Nephron (organoid): ENCODE data around the gene HCN4.

Experiments used
- H3K27ac Mint-ChIP-seq, 3 experiments: 2 replicates each; pipeline ENCODE4 v1.8.0; 2020; ENCODE audit warnings: mixed read lengths in 3 of 3, mild to moderate bottlenecking in 2 of 3, moderate library complexity in 1 of 3
- H3K27me3 Mint-ChIP-seq: 2 replicates; pipeline ENCODE4 v1.8.0; 2021; ENCODE audit warnings: low read depth, mild to moderate bottlenecking, moderate library complexity, mixed read lengths
- H3K36me3 Mint-ChIP-seq: 2 replicates; pipeline ENCODE4 v1.8.0; 2020; ENCODE audit warnings: low read depth, mixed read lengths
- H3K4me1 Mint-ChIP-seq: 2 replicates; pipeline ENCODE4 v1.8.0; 2020; ENCODE audit warnings: mixed read lengths
- H3K4me3 Mint-ChIP-seq, 3 experiments: 2 replicates each; pipeline ENCODE4 v1.8.0; 2020; ENCODE audit warnings: mild to moderate bottlenecking in 3 of 3, mixed read lengths in 3 of 3, moderate library complexity in 2 of 3
- H3K9me3 Mint-ChIP-seq: 2 replicates; pipeline ENCODE4 v1.8.0; 2020; ENCODE audit warnings: mixed read lengths
- TF ChIP-seq, protein P1 (sequence below), 3 experiments: fragments of 200-600 bp; sonication (generic); IDR thresholded peaks; one replicate each; pipeline ENCODE4 v1.5.0; 2021; ENCODE audit warnings: antibody characterized with exemption in 3 of 3; ENCODE audit not compliant: unreplicated experiment in 3 of 3

HCN4 gene

DNA sequence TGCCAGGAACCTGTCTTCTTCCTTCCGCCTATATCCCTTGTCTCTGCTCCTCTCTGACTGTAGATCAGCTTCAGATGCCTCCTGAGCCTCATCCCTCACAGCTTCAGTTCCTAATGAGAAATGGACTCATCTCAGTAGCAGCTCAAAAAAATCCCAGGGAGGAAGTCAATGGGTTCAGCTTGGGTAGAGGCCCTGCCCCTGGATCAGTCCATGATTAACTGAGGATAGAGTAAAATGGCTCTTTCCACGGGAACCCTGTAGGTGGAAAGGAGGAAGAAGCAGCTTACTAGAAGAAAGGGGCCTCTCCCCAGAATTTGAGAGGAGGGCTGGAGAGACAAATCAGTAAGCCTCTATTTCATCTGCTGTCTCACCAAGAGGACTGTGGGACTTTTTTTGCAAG, 26.9 kb upstream of the HCN4 start:
- Mint-ChIP-seq H3K36me3 (no peaks in the 10 kb centered on the region), H3K9me3 (no peaks in the 10 kb centered on the region), H3K27ac (no peak overlapping the region), H3K4me1 (peaks cover 4% of the 10 kb centered on the region), H3K4me3 (no peak overlapping the region), H3K27me3 (peaks cover 39% of the 10 kb centered on the region)
- TF ChIP-seq, protein P1, sequence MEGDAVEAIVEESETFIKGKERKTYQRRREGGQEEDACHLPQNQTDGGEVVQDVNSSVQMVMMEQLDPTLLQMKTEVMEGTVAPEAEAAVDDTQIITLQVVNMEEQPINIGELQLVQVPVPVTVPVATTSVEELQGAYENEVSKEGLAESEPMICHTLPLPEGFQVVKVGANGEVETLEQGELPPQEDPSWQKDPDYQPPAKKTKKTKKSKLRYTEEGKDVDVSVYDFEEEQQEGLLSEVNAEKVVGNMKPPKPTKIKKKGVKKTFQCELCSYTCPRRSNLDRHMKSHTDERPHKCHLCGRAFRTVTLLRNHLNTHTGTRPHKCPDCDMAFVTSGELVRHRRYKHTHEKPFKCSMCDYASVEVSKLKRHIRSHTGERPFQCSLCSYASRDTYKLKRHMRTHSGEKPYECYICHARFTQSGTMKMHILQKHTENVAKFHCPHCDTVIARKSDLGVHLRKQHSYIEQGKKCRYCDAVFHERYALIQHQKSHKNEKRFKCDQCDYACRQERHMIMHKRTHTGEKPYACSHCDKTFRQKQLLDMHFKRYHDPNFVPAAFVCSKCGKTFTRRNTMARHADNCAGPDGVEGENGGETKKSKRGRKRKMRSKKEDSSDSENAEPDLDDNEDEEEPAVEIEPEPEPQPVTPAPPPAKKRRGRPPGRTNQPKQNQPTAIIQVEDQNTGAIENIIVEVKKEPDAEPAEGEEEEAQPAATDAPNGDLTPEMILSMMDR (IDR thresholded peaks at IDR 0.05; ENCODE audit: unreplicated experiment in 3 of 3) = no peak

DNA sequence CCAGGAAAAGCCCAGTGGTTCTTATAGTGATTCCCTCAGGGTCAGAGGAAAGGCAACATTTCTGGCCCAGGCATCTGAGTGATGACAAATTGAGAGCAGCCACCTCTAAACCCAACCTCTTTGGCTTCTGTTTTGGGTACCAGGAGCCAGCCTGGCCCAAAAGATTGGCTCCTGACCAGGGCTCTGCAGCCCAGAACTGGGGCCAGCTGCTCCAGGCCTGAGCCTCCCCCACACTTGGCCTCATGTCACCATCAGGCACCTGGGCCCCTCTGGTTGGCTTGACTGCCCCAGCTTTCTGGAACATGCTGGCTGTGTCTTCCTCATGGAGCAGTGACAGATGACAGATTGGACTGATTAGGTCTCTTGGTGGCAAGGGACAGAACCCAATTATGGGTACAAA, 26.0 kb upstream of the HCN4 start:
- TF ChIP-seq, protein P1 (IDR thresholded peaks at IDR 0.05; ENCODE audit: unreplicated experiment in 3 of 3) = no peak
- Mint-ChIP-seq H3K4me3 (no peak overlapping the region), H3K9me3 (no peaks in the 10 kb centered on the region), H3K36me3 (no peaks in the 10 kb centered on the region), H3K4me1 (peaks cover 4% of the 10 kb centered on the region), H3K27me3 (peaks cover 47% of the 10 kb centered on the region), H3K27ac (no peak overlapping the region)

DNA sequence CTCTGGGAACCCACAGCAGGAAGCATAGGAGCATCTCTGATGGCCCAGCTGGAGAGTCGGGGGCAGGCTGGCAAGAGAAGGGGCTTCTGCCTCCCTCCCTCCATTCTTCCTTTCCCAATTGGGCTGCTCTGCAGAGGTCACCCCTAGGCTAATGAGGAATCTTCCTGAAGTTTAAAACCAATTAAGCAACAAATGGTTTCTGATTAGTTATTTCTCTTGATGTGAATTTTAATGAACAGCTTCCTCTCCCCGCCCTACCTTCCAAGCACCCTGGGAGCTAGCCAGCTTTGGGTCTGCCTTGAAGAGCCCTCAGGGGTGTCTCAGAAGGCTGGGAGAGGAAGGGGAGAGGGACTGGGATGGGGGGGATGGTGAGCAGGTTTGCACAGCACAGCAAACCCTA, 24.6 kb upstream of the HCN4 start:
- peaks cover 52% of the 10 kb centered on the region for H3K27me3 Mint-ChIP-seq
- no peak overlapping the region for H3K4me3 Mint-ChIP-seq
- TF ChIP-seq, protein P1 (IDR thresholded peaks at IDR 0.05; ENCODE audit: unreplicated experiment in 3 of 3) = no peak
- no peaks in the 10 kb centered on the region for H3K9me3 Mint-ChIP-seq
- H3K4me1 Mint-ChIP-seq = peaks cover 4% of the 10 kb centered on the region
- no peak overlapping the region for H3K27ac Mint-ChIP-seq
- H3K36me3 Mint-ChIP-seq = no peaks in the 10 kb centered on the region

DNA sequence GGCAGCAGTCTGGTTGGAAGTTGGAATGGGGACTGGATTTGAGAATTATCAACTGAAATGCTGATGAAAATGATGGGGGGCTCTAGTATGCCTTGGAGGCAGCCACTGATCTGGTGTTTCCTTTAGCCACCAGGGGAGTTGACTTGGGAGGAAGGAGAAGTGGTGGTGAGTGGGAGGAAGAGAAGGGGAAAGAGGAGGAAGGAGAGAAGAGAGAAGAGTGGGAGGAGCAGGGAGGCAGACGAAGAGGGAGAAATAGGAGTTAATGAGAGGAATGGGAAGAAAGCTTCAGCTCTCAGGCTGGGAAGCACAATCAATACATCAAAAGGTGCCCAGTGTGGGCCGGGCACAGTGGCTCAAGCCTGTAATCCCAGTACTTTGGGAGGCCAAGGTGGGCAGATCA, 23.3 kb upstream of the HCN4 start:
- Mint-ChIP-seq H3K36me3 (no peaks in the 10 kb centered on the region), H3K27ac (no peak overlapping the region), H3K4me3 (no peak overlapping the region), H3K9me3 (no peaks in the 10 kb centered on the region), H3K27me3 (peaks cover 65% of the 10 kb centered on the region), H3K4me1 (peaks cover 4% of the 10 kb centered on the region)
- TF ChIP-seq, protein P1 (IDR thresholded peaks at IDR 0.05; ENCODE audit: unreplicated experiment in 3 of 3) = no peak

DNA sequence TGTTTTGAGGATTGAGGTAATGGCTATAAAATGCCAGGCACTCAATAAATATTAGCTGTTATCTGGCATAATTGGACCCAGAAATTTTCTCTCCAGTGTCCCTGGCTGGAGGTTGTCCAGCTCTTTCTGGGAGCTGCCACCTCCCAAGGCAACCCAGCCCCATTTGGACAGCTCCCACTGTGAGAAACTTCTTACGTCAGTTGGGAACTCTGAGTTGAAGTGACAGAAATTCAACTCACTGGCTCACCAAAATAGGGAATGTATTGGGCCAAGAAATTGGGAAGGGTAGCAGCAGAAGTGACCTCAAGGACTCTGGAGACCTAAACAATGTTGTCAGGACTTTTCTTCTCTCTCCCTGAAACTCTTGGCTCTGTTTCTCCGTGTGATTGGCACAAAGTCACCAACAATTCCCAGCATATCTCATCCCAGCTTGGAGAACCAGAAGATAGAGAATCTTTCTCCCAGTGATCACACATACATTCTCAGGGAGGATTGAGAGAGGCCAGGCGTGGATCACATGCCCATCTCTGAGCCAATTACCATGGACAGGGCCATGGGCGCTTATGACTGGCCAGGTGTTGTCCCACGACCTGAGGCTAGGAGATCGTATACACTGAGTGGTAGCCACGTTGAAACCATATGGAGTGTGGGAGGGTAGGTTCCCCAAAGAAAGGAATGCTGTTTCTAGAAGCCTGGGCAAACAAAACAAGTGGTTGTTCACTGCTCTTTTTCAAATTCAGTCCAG, 22.5 kb upstream of the HCN4 start:
- Mint-ChIP-seq H3K36me3 (no peaks in the 10 kb centered on the region), H3K27me3 (peaks cover 71% of the 10 kb centered on the region), H3K9me3 (no peaks in the 10 kb centered on the region), H3K4me1 (peaks cover 4% of the 10 kb centered on the region), H3K27ac (no peak overlapping the region), H3K4me3 (no peak overlapping the region)
- TF ChIP-seq, protein P1 (IDR thresholded peaks at IDR 0.05; ENCODE audit: unreplicated experiment in 3 of 3) = no peak

DNA sequence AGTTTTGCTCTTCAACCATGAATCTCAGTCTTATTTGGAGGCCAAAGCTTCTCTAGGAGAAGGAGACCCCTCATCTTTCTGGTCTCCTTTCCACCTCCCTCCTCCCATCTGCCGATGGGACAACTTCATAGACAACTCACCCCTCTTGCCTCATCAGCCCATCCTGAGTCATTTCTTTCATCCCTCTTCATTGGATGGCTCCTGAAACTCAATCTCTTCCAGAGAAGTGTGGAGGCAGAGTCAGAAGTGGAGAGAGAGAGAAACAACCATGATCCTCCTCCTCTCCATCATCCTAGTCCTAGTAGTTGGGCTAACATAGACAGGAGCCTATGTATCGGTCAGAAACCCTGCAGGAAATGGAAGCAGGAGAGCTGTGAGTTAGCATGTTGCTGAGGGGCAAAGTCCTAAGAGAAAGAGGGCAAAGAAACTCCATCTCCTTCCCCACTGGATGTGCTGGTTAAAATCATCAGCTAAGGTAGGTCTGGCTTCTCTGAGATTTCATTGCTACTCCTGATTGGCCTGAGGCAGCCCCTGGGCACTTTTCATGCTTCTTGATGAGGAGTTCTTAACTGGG, 21.3 kb upstream of the HCN4 start:
- peaks cover 74% of the 10 kb centered on the region for H3K27me3 Mint-ChIP-seq
- TF ChIP-seq, protein P1 (IDR thresholded peaks at IDR 0.05; ENCODE audit: unreplicated experiment in 3 of 3) = no peak
- no peak overlapping the region for H3K4me3 Mint-ChIP-seq
- no peak overlapping the region for H3K27ac Mint-ChIP-seq
- H3K36me3 Mint-ChIP-seq = no peaks in the 10 kb centered on the region
- peaks cover 4% of the 10 kb centered on the region for H3K4me1 Mint-ChIP-seq
- H3K9me3 Mint-ChIP-seq = no peaks in the 10 kb centered on the region
